Activated CD8-positive, alpha-beta memory T cell treated with anti-CD3 and anti-CD28 coated beads for 48 hours (primary cell): ENCODE data around the gene NLRP11.
"Not testable (repeated sequence)": the region's sequence is repeated elsewhere in the genome, so short reads cannot be mapped to it uniquely, and the experiment has no call there.

Source experiments
- DNase-seq, 3 experiments: peaks; one replicate each; pipeline ENCODE4 v3.0.0-alpha.2; 2020; ENCODE audit warnings: low read depth in 2 of 3, low spot score in 2 of 3

Gene NLRP11

GRCh38 chr19:55781112-55781511, 50.7 kb downstream of the NLRP11 start:
- DNase-seq: no peak

- no peak for DNase-seq
These were observed 53.5 kb downstream of the NLRP11 start for GRCh38 chr19:55778331-55778730.

- no peak for DNase-seq
These were observed 54.3 kb downstream of the NLRP11 start for GRCh38 chr19:55777528-55777927.

- not testable (repeated sequence) for DNase-seq
These were observed 62.2 kb downstream of the NLRP11 start for GRCh38 chr19:55769632-55770031.

- DNase-seq: not testable (repeated sequence)
These were observed 63.0 kb downstream of the NLRP11 start, which contains the start of gene RFPL4AL1 for GRCh38 chr19:55768818-55769217. Gene RFPL4AL1, plus strand, starts transcription at chr19:55769118. Its CDS starts 2,687 bp downstream, at chr19:55771805.

- DNase-seq: no peak
These were observed 65.3 kb downstream of the NLRP11 start for GRCh38 chr19:55766466-55766865.

GRCh38 chr19:55758797-55759196, 73.0 kb downstream of the NLRP11 start, which contains the start of gene RFPL4A:
Gene RFPL4A, plus strand, starts transcription at chr19:55759097. Its CDS starts 2,704 bp downstream, at chr19:55761801.
- not testable (repeated sequence) for DNase-seq

GRCh38 chr19:55756808-55757207, 75.0 kb downstream of the NLRP11 start:
- DNase-seq: not testable (repeated sequence)

GRCh38 chr19:55753401-55753800, 78.4 kb downstream of the NLRP11 start:
- DNase-seq: no peak

GRCh38 chr19:55750715-55751114, 81.1 kb downstream of the NLRP11 start:
- DNase-seq: no peak

GRCh38 chr19:55738302-55738701, 93.5 kb downstream of the NLRP11 start, which contains the start of gene NLRP9:
Gene NLRP9, minus strand, starts transcription at chr19:55738402. Its CDS starts 28 bp downstream, at chr19:55738374.
- DNase-seq: no peak
